Retinal pigment epithelial cell (primary cell): Measurements from ENCODE around the gene DAPK2.

Experiments used
- DNase-seq: peaks from one replicate; pipeline ENCODE4 v3.0.0-alpha.2; 2010; ENCODE audit warnings: low read depth
- H3K4me3 ChIP-seq: 2 replicates; pipeline ENCODE4 v1.5.1; 2011; ENCODE audit warnings: mild to moderate bottlenecking, low read length, control low read depth, moderate library complexity
- TF ChIP-seq, protein P1 (sequence below): conservative IDR thresholded peaks from 2 replicates; pipeline ENCODE4 v1.5.1; 2011; ENCODE audit warnings: low read depth, low read length, control low read depth, inconsistent platforms

Gene DAPK2

GRCh38 chr15:63860155-63860554, 186.1 kb downstream of the DAPK2 start:
- DNase-seq = no peak
- TF ChIP-seq, protein P1, sequence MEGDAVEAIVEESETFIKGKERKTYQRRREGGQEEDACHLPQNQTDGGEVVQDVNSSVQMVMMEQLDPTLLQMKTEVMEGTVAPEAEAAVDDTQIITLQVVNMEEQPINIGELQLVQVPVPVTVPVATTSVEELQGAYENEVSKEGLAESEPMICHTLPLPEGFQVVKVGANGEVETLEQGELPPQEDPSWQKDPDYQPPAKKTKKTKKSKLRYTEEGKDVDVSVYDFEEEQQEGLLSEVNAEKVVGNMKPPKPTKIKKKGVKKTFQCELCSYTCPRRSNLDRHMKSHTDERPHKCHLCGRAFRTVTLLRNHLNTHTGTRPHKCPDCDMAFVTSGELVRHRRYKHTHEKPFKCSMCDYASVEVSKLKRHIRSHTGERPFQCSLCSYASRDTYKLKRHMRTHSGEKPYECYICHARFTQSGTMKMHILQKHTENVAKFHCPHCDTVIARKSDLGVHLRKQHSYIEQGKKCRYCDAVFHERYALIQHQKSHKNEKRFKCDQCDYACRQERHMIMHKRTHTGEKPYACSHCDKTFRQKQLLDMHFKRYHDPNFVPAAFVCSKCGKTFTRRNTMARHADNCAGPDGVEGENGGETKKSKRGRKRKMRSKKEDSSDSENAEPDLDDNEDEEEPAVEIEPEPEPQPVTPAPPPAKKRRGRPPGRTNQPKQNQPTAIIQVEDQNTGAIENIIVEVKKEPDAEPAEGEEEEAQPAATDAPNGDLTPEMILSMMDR = no peak
- H3K4me3 ChIP-seq = no peak overlapping the region

- DNase-seq = peak; percentile 27
- no peak overlapping the region for H3K4me3 ChIP-seq
- TF ChIP-seq, protein P1 = no peak
Measured at GRCh38 chr15:63858881-63859280, 187.4 kb downstream of the DAPK2 start.

DNA sequence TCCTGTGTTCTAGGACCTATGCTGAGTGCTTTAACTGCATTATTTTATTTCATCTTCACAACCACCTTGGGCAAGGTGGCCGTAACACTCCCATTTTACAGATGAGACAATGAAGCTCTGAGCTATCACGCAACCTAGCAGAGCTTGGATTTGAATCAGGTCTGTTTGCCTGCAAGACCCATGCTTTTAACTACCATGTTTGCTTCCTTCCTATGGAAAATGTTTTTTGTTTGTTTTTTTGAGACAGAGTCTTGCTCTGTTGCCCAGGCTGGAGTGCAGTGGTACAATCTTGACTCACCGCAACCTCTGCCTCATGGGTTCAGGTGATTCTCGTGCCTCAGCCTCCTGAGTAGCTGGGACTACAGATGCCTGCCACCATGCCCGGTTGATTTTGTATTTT, 187.8 kb downstream of the DAPK2 start:
- no peak overlapping the region for H3K4me3 ChIP-seq
- TF ChIP-seq, protein P1 = no peak
- DNase-seq = no peak

- no peak overlapping the region for H3K4me3 ChIP-seq
- no peak for DNase-seq
- TF ChIP-seq, protein P1 = no peak
Measured at GRCh38 chr15:63857461-63857856, 188.8 kb downstream of the DAPK2 start.
